Activated naive CD8-positive, alpha-beta T cell treated with anti-CD3 and anti-CD28 coated beads, Interleukin-2, amount 50 U/mL, for 24 hours (primary cell): ENCODE results near the gene CCDC141.

Source experiments
- ATAC-seq: fragments of 150-1000 bp; cut with Tn5 transposase; one replicate; pipeline ENCODE4 v1.10.0; 2021
- DNase-seq: peaks from one replicate; pipeline ENCODE4 v3.0.0; 2021
- H3K27ac Mint-ChIP-seq: one replicate; pipeline ENCODE4 v1.8.0; 2021; ENCODE audit warnings: mild to moderate bottlenecking, mixed read lengths
- H3K27me3 Mint-ChIP-seq: one replicate; pipeline ENCODE4 v1.8.0; 2021; ENCODE audit warnings: mixed read lengths
- H3K36me3 Mint-ChIP-seq: one replicate; pipeline ENCODE4 v1.8.0; 2021; ENCODE audit warnings: low read depth, mixed read lengths
- H3K4me1 Mint-ChIP-seq: one replicate; pipeline ENCODE4 v1.8.0; 2021; ENCODE audit warnings: mixed read lengths
- H3K4me3 Mint-ChIP-seq: one replicate; pipeline ENCODE4 v1.8.0; 2021; ENCODE audit warnings: mild to moderate bottlenecking, moderate library complexity, mixed read lengths
- H3K9me3 Mint-ChIP-seq: one replicate; pipeline ENCODE4 v1.8.0; 2021; ENCODE audit warnings: mixed read lengths

The CCDC141 gene

DNA sequence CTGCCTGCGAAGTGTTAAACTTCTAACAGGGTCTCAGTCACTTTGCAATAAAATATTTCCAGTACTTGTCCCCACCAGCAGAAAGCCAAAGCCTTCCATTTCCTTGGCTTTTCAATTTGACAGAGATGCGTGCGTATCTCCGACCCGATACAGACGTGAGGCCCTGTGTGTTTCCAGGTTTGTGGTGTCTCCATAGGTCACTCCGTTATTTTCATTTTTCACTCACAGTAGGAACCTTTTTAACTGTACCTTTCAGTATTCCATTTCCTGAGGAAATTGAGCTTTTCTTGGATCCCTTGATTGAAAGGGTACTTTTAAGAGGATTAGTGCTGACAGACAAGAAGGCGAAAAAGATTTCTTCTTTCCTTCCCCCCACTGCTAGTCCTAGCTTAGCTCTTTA is 126.4 kb downstream of the CCDC141 start:
- ATAC-seq (no peak), DNase-seq (no peak)
- H3K27ac Mint-ChIP-seq = no peak overlapping the region
- no peaks in the 10 kb centered on the region for H3K27me3 Mint-ChIP-seq
- H3K4me1 Mint-ChIP-seq = no peaks in the 10 kb centered on the region
- H3K4me3 Mint-ChIP-seq = no peak overlapping the region
- no peaks in the 10 kb centered on the region for H3K9me3 Mint-ChIP-seq
- H3K36me3 Mint-ChIP-seq = peaks cover 3% of the 10 kb centered on the region

DNA sequence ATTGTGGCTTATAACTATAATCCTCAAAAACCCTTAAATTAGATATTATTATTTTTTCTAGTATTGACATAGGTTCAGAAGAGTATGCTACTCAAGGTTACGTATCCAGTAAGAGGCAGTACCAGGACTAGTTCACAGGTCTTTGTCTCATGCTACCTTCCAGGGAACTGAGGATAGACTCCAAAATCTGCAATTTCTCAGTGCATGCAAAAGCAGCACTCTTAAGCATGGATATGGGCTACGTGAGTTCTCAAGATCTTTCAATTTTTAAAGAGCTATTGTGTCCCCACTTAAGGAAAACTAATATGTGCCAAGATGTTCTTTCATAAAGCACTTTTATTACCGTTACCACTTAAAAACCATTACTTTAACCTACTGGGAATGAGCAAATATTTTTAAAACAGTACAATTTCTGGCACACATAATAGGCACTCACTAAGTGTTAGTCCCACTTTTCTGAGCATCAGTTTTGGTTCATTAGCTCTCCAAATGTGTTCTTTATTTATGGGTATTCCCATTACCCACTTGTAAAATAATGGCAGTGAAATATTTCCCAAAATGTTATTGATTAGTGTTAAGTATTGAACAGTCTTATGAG is 128.9 kb downstream of the CCDC141 start:
- H3K4me1 Mint-ChIP-seq = no peaks in the 10 kb centered on the region
- H3K27me3 Mint-ChIP-seq = no peaks in the 10 kb centered on the region
- H3K9me3 Mint-ChIP-seq = no peaks in the 10 kb centered on the region
- peaks cover 3% of the 10 kb centered on the region for H3K36me3 Mint-ChIP-seq
- H3K4me3 Mint-ChIP-seq = no peak overlapping the region
- ATAC-seq (no peak), DNase-seq (no peak)
- no peak overlapping the region for H3K27ac Mint-ChIP-seq

DNA sequence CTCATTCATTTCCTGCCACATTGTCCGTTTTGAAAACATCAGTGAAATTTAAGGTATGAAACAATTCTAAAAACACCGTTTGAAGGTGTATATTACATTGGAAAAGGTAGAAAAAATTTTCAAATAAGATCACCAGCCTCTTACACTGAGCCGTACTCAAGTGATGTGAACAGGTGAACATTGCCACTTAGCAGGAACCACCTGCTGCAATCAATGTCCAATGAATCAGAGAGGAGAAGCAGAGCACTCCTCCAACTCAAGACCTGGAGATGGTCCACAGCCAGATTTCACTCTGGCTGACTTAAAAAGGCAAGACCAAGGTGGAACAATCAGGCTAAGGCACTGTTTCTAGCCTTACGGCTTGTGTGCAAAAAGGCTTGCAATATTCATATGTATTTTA is 132.4 kb downstream of the CCDC141 start:
- no peaks in the 10 kb centered on the region for H3K27me3 Mint-ChIP-seq
- H3K36me3 Mint-ChIP-seq = no peaks in the 10 kb centered on the region
- peaks cover 7% of the 10 kb centered on the region for H3K4me1 Mint-ChIP-seq
- no peak for ATAC-seq
- no peaks in the 10 kb centered on the region for H3K9me3 Mint-ChIP-seq
- no peak overlapping the region for H3K27ac Mint-ChIP-seq
- H3K4me3 Mint-ChIP-seq = no peak overlapping the region
- no peak for DNase-seq

DNA sequence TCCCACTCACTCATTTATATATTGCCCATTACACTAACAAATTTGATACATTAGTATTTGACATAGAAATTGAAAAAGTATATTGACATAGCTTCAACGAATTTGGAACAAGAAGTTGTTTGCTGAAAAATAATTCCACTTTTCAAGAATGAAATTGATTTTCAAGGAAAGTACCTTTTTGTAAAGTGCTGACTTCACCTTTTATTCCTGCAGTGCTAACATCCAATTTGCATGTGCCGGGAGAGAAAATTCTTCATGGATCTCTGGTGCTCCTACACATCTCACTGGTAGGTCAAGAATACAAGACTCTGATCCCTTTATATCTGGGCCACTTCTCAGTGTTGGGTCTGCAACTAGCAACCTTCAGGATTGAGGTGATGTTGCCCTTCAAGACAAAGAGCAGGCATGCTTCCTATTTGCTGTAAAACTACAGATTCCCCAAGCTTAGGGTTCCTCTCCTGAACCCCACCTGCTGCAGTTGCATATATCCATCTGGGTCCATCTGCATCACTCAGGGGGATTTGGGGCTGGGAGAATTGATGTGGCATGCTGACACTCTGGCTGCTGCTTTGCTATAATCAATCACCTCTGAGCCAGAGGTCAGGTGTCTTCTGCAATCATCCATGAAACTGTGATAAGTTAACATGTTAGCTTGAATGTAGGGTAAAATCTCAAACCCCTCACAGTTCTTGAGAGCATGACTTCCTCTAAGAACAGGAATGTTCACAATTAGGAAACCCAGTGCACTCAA is 134.3 kb downstream of the CCDC141 start:
- Mint-ChIP-seq H3K9me3 (no peaks in the 10 kb centered on the region), H3K27ac (no peak overlapping the region), H3K27me3 (no peaks in the 10 kb centered on the region), H3K4me3 (no peak overlapping the region), H3K36me3 (no peaks in the 10 kb centered on the region), H3K4me1 (peaks cover 12% of the 10 kb centered on the region)
- DNase-seq = no peak
- no peak for ATAC-seq

DNA sequence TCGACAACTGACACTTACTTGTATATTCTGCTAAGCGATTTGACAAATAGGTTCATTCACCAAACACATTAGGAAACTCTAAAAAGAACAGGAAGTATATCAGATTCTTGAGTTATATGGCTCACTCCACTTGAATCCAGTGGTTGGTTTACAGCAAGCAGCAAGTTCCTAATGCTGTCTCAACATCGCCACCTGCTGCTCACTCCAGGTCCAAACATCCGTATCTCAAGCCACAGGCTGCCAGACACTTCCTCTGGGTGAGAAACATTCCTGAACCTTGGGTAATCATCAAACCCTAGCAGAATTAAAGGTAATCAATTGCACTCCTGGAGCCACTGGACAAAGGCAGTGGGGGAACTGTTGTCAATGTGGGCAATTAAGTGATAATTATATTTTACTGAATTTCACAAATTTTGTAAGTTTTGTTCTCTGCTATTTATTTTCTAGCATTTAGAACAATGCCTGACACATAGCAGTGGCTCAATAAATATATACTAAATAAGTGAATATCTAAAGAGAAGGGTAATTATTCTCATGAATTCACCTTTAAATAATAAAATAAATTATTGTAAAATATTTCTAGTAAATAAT is 135.6 kb downstream of the CCDC141 start:
- Mint-ChIP-seq H3K36me3 (no peaks in the 10 kb centered on the region), H3K27me3 (no peaks in the 10 kb centered on the region), H3K4me3 (no peak overlapping the region), H3K4me1 (peaks cover 12% of the 10 kb centered on the region), H3K9me3 (no peaks in the 10 kb centered on the region), H3K27ac (no peak overlapping the region)
- DNase-seq (peak; percentile 78), ATAC-seq (peak; percentile 63)

DNA sequence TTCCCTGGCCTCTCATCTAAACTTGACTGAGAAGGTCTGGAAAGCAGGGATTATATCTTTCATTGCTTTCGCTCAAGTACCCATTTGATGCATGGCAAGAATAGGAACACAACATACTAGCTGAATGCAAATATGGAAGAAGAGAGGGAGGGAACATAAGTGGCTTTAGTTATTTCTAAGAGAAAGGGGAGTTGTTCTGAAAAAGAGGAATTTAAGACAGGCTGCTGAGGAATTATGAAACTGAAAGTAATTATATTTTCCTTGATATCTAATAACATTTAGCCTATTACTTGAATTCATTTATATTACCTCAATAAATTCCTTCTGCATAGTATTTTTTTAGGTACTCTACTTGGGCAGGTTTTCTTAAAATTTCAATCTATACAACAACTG is 136.9 kb downstream of the CCDC141 start:
- no peak overlapping the region for H3K27ac Mint-ChIP-seq
- DNase-seq = no peak
- no peaks in the 10 kb centered on the region for H3K36me3 Mint-ChIP-seq
- H3K4me1 Mint-ChIP-seq = peaks cover 12% of the 10 kb centered on the region
- no peak for ATAC-seq
- no peaks in the 10 kb centered on the region for H3K27me3 Mint-ChIP-seq
- no peaks in the 10 kb centered on the region for H3K9me3 Mint-ChIP-seq
- H3K4me3 Mint-ChIP-seq = no peak overlapping the region

DNA sequence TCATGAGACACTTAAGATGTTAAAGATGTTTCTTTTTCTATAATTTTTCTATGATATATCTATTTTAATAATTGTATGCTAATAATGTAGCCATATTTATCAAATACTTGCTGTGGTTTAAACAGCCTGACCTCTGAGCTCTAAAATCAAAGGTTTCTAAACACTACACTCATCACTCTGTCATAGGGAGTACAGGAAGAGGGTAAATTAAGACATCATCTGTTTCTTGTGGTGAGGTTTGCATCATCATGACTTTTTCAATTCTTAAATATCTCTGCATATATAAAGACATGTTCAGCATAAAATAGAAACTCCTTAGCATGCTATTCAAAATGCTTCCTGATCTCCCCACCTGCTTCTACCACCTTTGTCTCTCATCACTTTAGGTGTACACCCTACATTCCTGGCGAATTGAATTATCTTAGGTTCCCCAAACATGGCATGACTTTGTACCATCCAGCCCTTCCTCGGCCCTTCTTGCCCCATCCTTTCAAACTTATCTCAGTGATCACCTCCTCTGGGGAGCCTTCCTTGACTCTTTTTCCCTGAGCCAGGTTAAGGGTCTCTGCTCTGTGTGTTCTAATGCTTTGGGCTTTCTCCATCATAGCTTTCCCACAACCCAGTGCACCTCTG is 137.4 kb downstream of the CCDC141 start:
- no peak overlapping the region for H3K27ac Mint-ChIP-seq

DNA sequence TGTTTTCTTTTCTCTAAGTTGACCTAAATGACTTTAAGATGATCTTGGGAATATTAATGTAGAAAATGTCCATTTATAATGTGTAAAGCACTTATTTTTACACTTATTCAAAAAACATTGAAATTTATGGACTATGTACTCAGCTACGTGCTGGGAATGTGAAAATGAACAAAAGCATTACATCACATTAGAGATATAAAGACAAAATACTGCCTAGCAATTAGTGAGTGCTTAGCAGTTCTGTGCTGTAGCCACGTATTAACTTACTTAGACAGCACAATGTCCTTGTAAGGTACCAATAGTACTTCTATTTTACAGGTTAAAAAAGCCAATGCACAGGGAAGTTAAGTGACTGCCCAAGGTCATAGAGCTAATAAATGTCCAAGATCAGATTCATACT is 138.9 kb downstream of the CCDC141 start:
- ATAC-seq = no peak
- Mint-ChIP-seq H3K27ac (no peak overlapping the region), H3K4me3 (no peak overlapping the region)

More for the DNA sequence above, 137.4 kb downstream of the CCDC141 start:
- DNase-seq (no peak), ATAC-seq (peak; percentile 80)
- H3K27me3 Mint-ChIP-seq = no peaks in the 10 kb centered on the region
- H3K4me1 Mint-ChIP-seq = peaks cover 12% of the 10 kb centered on the region
- no peaks in the 10 kb centered on the region for H3K36me3 Mint-ChIP-seq
- no peaks in the 10 kb centered on the region for H3K9me3 Mint-ChIP-seq
- no peak overlapping the region for H3K4me3 Mint-ChIP-seq

DNA sequence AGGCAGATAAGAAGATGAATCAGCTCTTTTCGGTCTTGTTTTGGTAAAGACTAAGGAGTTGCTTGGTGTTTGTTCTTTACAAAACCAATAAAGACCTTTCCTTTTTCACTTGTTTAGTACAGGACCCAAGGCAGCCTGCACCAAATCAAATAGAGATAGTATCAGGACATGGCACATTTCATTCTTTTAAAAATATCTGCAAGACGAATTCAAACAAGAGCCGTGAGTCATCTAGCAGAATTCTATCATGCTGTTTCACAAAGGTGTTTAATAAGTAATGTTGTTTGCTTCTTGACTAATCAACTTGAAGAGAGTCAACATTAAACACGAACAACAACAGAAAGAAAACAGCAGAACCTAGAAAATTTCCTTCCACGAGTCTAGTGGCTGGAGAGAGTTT is 139.9 kb downstream of the CCDC141 start:
- ATAC-seq (no peak), DNase-seq (no peak)
- Mint-ChIP-seq H3K9me3 (no peaks in the 10 kb centered on the region), H3K27ac (no peak overlapping the region), H3K4me1 (peaks cover 12% of the 10 kb centered on the region), H3K36me3 (no peaks in the 10 kb centered on the region), H3K27me3 (no peaks in the 10 kb centered on the region), H3K4me3 (no peak overlapping the region)

More for the DNA sequence above, 138.9 kb downstream of the CCDC141 start:
- DNase-seq = no peak
- no peaks in the 10 kb centered on the region for H3K27me3 Mint-ChIP-seq
- H3K4me1 Mint-ChIP-seq = peaks cover 12% of the 10 kb centered on the region
- no peaks in the 10 kb centered on the region for H3K9me3 Mint-ChIP-seq
- no peaks in the 10 kb centered on the region for H3K36me3 Mint-ChIP-seq

DNA sequence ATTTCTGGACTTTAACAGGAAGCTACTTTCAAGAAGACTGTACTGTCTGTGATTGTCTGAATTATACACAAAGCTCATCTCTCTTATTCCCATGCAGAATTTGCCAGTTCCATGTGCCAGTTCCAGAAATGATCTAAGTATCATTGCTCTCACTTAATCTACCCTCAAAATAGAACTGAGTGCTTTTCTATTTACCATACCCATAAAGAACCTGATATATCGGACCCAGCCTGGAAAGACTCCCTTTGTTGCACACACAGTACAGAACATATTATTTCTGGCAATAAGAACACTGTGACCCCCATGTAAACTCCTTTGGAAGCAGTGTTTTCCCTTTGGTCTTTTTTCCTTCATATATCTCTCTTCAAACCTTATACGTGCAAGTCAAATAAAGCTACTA is 140.4 kb downstream of the CCDC141 start:
- peaks cover 12% of the 10 kb centered on the region for H3K4me1 Mint-ChIP-seq
- ATAC-seq = no peak
- no peak overlapping the region for H3K4me3 Mint-ChIP-seq
- H3K36me3 Mint-ChIP-seq = peaks cover 2% of the 10 kb centered on the region
- no peak for DNase-seq
- no peaks in the 10 kb centered on the region for H3K27me3 Mint-ChIP-seq
- H3K9me3 Mint-ChIP-seq = no peaks in the 10 kb centered on the region
- H3K27ac Mint-ChIP-seq = no peak overlapping the region

DNA sequence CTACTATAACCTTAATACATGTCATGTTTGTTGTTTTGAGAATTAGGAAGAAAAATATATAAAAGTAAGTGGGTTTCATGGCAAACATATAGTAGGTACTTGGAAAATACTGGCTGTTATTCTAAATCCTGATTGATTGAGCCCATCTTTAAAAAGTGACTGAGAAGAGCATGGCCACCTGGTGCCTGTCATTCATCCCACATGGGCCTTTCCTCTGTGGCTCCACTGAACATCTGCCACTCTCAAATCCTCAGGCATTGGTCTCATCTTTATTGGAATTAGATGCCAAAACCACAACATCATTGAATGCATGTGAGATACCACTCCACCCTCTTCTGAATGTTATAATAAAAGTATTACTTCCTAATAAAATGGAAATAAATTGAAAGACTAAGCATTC is 141.1 kb downstream of the CCDC141 start:
- Mint-ChIP-seq H3K27ac (no peak overlapping the region), H3K9me3 (no peaks in the 10 kb centered on the region), H3K4me1 (peaks cover 12% of the 10 kb centered on the region), H3K4me3 (no peak overlapping the region), H3K36me3 (peaks cover 6% of the 10 kb centered on the region), H3K27me3 (no peaks in the 10 kb centered on the region)
- ATAC-seq = no peak
- DNase-seq = no peak

DNA sequence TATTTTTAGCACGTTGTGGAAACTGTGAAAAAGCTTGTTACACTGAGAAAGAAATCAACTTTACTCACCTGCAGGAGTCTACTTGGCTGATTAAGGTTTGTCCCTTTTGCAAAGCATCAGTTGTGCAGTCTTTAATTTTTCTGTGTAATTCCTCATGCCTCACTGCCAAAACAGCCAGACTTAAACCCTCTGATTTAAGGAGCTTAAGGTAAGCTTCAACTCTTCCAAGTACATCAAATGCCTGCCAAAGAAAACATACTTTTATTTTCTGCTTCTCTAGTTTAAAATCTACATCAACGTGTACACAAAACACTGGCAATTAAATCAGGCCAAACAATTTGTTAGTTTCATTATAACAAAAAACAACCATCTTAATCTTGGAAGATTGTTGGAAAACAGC is 144.7 kb downstream of the CCDC141 start:
- Mint-ChIP-seq H3K4me3 (no peak overlapping the region), H3K27me3 (no peaks in the 10 kb centered on the region), H3K4me1 (no peaks in the 10 kb centered on the region), H3K9me3 (no peaks in the 10 kb centered on the region), H3K27ac (no peak overlapping the region), H3K36me3 (peaks cover 9% of the 10 kb centered on the region)
- ATAC-seq = no peak
- DNase-seq = no peak

DNA sequence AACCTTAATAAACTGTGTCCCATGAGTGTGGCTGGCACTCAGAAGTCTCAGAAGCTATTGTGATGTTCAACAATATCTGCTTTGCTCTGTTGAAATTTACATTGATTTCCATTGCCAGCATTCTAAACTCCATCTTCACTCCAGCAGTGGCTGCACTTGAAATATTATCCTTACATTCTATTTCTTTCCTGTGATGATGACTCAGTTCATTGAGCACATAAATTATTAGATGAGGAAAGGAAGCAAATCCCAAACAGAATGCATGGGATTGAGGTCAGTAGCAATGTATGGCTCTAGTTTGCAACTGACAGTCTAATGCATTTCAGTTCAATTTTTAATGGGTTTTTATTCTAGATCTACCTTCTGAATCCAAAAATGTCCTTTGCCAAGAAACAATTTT is 150.3 kb downstream of the CCDC141 start:
- Mint-ChIP-seq H3K27me3 (no peaks in the 10 kb centered on the region), H3K36me3 (peaks cover 9% of the 10 kb centered on the region), H3K9me3 (no peaks in the 10 kb centered on the region), H3K27ac (no peak overlapping the region), H3K4me1 (no peaks in the 10 kb centered on the region), H3K4me3 (no peak overlapping the region)
- no peak for ATAC-seq
- no peak for DNase-seq

DNA sequence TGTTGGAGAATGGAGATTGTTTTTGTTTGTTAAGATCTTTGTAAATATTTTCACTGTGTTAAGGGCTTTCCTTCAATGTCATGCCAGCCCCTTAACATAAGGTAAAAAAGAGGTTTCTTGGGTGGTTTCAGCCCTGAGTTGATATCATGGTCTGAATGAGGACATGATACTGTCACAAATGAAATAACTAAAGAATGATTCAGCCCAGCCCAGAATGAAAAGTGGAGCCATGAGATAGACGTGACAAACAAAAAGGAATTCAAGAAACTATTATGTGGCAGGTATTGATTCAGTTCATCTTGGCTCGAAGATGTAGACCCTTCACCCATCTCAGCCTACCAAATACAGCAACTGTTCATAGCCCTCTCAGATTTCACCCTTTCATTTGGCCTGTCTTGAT is 154.1 kb downstream of the CCDC141 start:
- H3K4me3 Mint-ChIP-seq = no peak overlapping the region
- no peaks in the 10 kb centered on the region for H3K9me3 Mint-ChIP-seq
- no peaks in the 10 kb centered on the region for H3K27me3 Mint-ChIP-seq
- no peaks in the 10 kb centered on the region for H3K4me1 Mint-ChIP-seq
- ATAC-seq = no peak
- no peak overlapping the region for H3K27ac Mint-ChIP-seq
- H3K36me3 Mint-ChIP-seq = no peaks in the 10 kb centered on the region
- no peak for DNase-seq

DNA sequence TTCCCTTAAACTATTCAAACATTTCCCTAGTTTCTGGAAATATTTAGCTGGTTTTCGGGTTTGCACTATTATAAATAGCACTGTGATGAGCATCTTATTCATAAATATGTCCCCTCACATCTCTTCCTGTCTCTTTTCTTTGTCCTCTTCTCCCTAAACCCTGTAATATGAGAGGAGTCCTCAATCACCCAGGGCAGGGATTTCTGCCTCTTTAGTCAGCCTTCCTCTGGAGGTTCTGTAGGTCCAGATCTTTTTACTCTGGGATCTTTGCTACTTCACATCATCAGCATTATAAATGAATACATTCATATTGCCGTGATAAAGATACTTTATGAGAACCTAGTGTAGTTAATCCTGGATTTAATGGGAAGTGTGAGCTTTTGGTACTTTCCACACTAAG is 154.8 kb downstream of the CCDC141 start:
- ATAC-seq (no peak), DNase-seq (no peak)
- Mint-ChIP-seq H3K9me3 (no peaks in the 10 kb centered on the region), H3K36me3 (no peaks in the 10 kb centered on the region), H3K4me3 (no peak overlapping the region), H3K27me3 (no peaks in the 10 kb centered on the region), H3K4me1 (no peaks in the 10 kb centered on the region), H3K27ac (no peak overlapping the region)
